Eye (tissue), 1 donor: ENCODE measurements around the gene NVL.
A peak's percentile ranks its signal among the peaks of the same experiment; 100 is the strongest.

Experiments used
- DNase-seq: peaks from one replicate; pipeline ENCODE4 v3.0.0-alpha.2; 2015

Gene NVL

GRCh38 chr1:224276771-224277487, 53.0 kb downstream of the NVL start:
- no peak for DNase-seq

GRCh38 chr1:224274970-224275626, 54.9 kb downstream of the NVL start:
- no peak for DNase-seq

- DNase-seq = no peak
Observed at GRCh38 chr1:224273641-224274040, 56.3 kb downstream of the NVL start.

- DNase-seq = no peak
Observed at GRCh38 chr1:224271106-224271505, 58.9 kb downstream of the NVL start.

DNA sequence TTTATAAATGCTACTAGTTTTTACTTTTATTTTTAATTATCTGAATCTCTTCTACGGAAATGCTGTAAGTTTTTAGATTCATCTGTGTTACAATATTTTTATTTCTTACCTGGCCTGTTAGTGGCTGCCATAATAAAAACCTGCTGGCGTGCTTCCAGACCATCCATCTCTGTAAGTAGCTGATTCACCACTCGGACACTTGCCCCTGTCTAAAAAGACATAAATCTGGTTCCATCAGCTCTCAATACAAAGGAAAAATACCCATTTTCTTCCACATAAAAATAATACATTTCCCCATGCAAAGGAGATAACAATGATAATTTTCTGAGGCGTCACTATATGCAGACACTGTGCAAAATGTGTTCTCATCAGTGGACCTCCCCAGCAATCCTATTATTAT, 62.0 kb downstream of the NVL start:
- DNase-seq = no peak

DNA sequence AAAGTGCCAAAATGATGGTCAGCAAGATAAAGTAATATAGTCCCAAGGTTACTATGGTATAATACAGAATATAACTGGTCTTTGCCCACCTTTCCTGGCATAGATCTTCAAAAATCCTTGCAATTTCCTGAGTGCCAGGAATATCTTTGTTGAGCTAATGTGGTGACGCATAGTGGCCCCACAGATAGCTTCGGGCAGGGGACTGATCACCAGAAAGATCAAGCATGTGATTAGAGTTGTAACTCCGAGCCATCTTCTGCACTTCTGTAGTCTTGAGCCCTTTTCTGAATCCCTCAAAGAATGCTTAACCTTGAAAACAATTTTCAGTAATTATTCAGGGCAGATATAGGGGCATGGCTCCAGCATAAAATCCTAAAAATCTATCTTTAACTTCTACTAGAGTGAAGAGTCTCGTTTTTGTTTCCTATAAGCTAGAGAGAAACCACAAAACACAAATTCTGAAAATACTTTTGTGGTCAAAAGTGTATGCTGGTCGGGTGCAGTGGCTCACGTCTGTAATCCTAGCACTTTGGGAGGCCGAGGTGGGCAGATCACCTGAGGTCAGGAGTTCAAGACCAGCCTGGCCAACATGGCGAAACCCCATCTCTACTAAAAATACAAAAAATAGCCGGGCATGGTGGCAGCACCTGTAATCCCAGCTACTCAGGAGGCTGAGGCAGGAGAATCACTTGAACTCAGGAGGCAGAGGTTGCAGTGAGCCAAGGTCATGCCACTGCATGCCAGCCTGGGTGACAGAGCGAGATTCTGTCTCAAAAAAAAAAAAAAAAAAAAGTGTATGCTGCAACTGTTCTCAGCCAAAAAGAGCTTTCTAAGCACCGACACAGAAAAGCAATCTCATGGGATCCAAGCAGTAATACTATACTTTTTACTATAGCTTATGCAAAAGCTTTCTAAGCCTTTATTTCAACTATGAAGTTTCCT, 62.8 kb downstream of the NVL start:
- DNase-seq = no peak

GRCh38 chr1:224266105-224266914, 63.7 kb downstream of the NVL start:
- DNase-seq = no peak

DNA sequence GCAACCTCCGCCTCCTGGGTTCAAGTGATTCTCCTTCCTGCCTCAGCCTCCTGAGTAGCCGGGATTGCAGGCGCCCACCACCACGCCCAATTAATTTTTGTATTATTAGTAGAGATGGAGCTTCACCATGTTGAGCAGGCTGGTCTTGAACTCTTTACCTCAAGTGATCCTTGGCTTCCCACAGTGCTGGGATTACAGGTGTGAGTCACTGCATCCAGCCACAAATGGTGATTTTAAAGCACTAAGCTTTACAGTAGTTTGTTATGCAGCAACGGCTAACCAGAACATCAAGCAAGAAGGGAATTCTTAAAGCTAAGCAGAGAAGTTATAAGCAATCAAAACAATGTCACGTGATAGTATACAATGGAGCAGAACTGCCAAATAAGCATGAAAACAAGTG, 65.7 kb downstream of the NVL start:
- no peak for DNase-seq

- DNase-seq = no peak
Observed at GRCh38 chr1:224262373-224263054, 67.5 kb downstream of the NVL start.

GRCh38 chr1:224259986-224260385, 70.0 kb downstream of the NVL start:
- DNase-seq = no peak

DNA sequence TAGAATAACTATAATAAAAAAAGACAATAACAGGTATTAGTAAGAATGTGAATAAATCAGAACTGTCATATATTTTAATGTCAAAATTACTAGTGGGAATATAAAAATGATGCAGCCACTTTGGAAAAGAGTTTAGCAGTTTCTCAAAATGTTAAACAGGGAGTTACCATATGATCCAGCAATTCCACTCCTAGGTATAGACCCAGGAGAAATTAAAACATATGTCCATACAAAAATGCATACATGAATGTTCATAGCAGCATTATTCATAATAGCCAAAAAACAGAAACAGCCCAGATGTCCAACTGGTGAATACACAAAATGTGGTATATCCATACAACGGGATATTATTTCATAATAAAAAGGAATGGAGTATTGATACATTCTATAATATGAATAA, 71.6 kb downstream of the NVL start:
- no peak for DNase-seq

DNA sequence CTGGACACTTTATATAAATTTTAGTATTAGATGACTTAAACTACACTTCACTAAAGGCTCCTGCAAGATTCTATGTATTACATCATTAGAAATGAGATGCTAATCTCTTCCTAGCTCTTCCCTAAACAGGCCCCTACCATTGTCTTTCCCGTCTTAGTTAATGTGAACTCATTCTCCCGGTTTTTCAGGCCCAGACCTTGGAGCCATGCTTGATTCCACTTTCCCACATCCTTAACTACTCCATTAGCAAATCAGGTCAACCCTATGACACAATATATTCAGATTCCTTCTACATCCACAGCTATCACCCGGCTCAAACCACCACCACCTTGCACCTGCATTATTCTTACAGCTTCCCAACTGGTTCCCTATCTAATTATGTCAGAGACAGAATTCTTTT, 73.3 kb downstream of the NVL start:
- peak; percentile 5 for DNase-seq

DNA sequence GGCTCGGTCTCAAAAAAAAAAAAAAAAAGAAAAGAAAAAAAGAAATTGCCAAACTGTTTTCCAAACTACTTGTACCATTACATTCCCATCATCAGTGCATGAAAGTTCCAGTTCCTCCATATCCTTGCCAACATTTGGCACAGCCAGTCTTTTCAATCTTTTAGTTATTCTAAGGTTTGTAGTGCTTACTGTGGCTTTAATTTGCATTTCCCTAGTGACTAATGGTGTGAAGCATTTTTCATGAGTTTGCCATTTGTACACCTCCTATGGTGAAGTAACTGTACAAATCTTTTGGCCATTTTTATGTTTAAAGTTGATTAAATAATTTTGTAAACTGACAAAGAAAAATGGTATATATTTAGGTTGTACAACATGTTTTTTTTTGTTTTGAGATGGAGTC, 76.3 kb downstream of the NVL start:
- DNase-seq = no peak

DNA sequence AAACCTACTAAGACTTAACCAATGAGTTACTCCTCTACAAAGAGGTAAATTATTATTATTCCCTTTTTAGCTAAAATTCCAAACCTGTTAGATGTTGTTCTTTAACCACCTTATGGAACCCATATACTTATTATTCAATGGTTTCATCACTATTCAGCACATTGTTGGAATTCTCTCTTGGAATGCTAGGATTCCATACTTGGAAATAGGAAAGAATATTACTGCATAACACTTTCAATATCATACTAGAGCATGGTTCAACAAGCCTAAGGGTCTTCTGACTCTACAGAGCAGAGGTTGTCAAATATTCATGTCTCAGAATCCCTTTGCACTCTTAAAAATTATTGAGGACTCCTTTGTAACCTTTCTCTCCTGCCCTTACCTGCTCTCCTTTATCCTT, 77.5 kb downstream of the NVL start:
- DNase-seq = no peak

- DNase-seq = no peak
Observed at GRCh38 chr1:224251741-224252146, 78.2 kb downstream of the NVL start.

- no peak for DNase-seq
Observed at GRCh38 chr1:224245188-224245587, 84.8 kb downstream of the NVL start.

- no peak for DNase-seq
Observed at GRCh38 chr1:224238756-224239155, 91.2 kb downstream of the NVL start.

GRCh38 chr1:224238212-224238611, 91.8 kb downstream of the NVL start:
- DNase-seq = no peak

- DNase-seq = no peak
Observed at GRCh38 chr1:224237119-224237881, 92.7 kb downstream of the NVL start.

DNA sequence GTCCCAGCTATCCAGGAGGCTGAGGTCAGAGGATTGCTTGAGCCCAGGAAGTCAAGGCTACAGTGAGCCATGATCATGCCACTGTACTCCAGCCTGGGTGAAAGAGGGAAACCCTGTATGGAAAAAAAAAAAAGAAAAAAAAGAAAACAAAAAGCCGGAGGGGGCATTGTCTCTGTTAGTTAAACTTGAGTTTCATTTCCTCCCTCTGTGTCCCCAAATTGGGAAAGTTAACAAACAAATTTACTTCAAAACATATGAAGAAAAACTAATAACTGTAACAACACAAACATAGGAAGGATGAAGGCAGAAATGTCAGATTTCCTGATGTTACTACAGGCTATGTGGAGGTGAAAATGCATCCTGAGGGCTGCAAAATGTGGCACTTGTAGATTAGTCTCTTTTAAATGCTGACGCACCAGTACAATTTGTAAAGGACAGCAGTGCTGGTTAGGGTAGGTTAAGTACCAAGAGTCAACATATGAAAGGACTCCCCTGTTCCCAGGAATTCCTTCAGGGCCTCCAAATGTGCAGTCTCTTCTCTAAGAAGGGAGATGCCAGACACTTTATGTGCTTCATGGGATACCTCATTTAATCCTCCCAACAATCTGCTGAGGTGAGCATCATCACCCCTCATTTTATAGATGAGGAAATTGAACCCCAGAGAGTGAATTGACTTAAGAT, 94.0 kb downstream of the NVL start:
- DNase-seq = no peak

DNA sequence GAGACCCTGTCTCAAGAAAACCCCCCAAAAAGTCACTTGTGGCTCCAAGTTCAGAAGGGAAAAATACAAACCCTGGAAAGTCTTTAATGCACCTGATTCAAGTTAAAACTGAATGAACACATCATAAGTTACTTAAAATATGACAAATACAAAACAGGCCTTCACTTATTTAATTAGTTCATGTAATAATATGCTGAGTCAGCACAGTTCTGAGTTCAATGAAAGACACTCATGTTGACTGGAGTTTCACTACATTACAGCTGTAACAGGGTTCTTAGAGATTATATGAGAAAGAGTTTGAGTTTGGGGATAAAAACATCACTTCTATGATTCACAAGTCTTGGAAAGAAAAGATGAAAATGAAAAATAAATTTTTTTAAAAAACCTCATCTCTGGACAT, 96.0 kb downstream of the NVL start:
- no peak for DNase-seq
